Loucy (cell line): Measurements from ENCODE around the gene AMPD3.
A peak's percentile ranks its signal among the peaks of the same experiment; 100 is the strongest.

Experiments
- H2AFZ ChIP-seq: fragments of 200-600 bp; sonication (generic); 2 replicates; pipeline ENCODE4 v1.6.0; 2016; ENCODE audit warnings: antibody characterized with exemption, mild to moderate bottlenecking, low read length, moderate library complexity
- H3F3A ChIP-seq: fragments of 200-600 bp; 2 replicates; pipeline ENCODE4 v1.6.0; 2016; ENCODE audit warnings: antibody characterized with exemption, low read depth, mild to moderate bottlenecking
- H3K27me3 ChIP-seq: fragments of 200-600 bp; sonication (generic); 2 replicates; pipeline ENCODE4 v1.6.1; 2014; ENCODE audit warnings: low read length, mild to moderate bottlenecking; ENCODE audit not compliant: insufficient read depth, poor library complexity, severe bottlenecking
- H3K36me3 ChIP-seq: fragments of 200-600 bp; sonication (generic); 2 replicates; pipeline ENCODE4 v1.6.1; 2016; ENCODE audit warnings: low read length; ENCODE audit not compliant: insufficient read depth
- H3K4me1 ChIP-seq: fragments of 200-600 bp; sonication (generic); 2 replicates; pipeline ENCODE4 v1.5.1; 2014; ENCODE audit warnings: low read length, mild to moderate bottlenecking; ENCODE audit not compliant: insufficient read depth, poor library complexity, severe bottlenecking
- H3K4me2 ChIP-seq: fragments of 200-600 bp; sonication (generic); 2 replicates; pipeline ENCODE4 v1.6.0; 2014; ENCODE audit warnings: antibody characterized with exemption, low read length, low read depth, mild to moderate bottlenecking; ENCODE audit not compliant: poor library complexity, severe bottlenecking
- H3K4me3 ChIP-seq: fragments of 200-600 bp; sonication (generic); 2 replicates; pipeline ENCODE4 v1.5.1; 2014; ENCODE audit warnings: low read length, mild to moderate bottlenecking, mixed read lengths; ENCODE audit not compliant: poor library complexity, severe bottlenecking
- H3K79me2 ChIP-seq: fragments of 200-600 bp; sonication (generic); 2 replicates; pipeline ENCODE4 v1.6.1; 2014; ENCODE audit warnings: low read length; ENCODE audit not compliant: insufficient read depth
- H3K9ac ChIP-seq: fragments of 200-600 bp; sonication (generic); 2 replicates; pipeline ENCODE4 v1.6.0; 2014; ENCODE audit warnings: mild to moderate bottlenecking, low read depth, low read length, moderate library complexity; ENCODE audit not compliant: poor library complexity, severe bottlenecking
- H3K9me2 ChIP-seq: fragments of 200-600 bp; sonication (generic); replicated peaks from 2 replicates; pipeline ENCODE4 v1.6.1; 2016; ENCODE audit warnings: low read depth, low read length, mixed read lengths
- H3K9me3 ChIP-seq: fragments of 200-600 bp; sonication (generic); 2 replicates; pipeline ENCODE4 v1.6.1; 2014; ENCODE audit warnings: mild to moderate bottlenecking, antibody characterized with exemption, low read length, low read depth; ENCODE audit not compliant: insufficient read depth
- H4K20me1 ChIP-seq: fragments of 200-600 bp; sonication (generic); 2 replicates; pipeline ENCODE4 v1.6.0; 2014; ENCODE audit warnings: antibody characterized with exemption, low read length, mild to moderate bottlenecking; ENCODE audit not compliant: insufficient read depth, poor library complexity, severe bottlenecking
- CTCF ChIP-seq: fragments of 200-600 bp; sonication (generic); conservative IDR thresholded peaks from 2 replicates; pipeline ENCODE4 v1.5.1; 2014; ENCODE audit warnings: mild to moderate bottlenecking, antibody characterized with exemption, low read length
- EZH2phosphoT487 ChIP-seq: fragments of 200-600 bp; IDR thresholded peaks from 2 replicates; pipeline ENCODE4 v1.6.1; 2018; ENCODE audit warnings: antibody characterized with exemption, mild to moderate bottlenecking, moderate library complexity, borderline replicate concordance

AMPD3 gene

GRCh38 chr11:10477690-10478046, 22.6 kb downstream of the AMPD3 start:
- Histone ChIP-seq H3F3A (no peaks in the 10 kb centered on the region), H3K4me3 (peak overlapping the region; percentile 22), H2AFZ (no peak overlapping the region), H3K79me2 (peaks cover 96% of the 10 kb centered on the region), H3K9me2 (no peaks in the 10 kb centered on the region), H3K27me3 (no peaks in the 10 kb centered on the region), H3K36me3 (peaks cover 88% of the 10 kb centered on the region; the same call in 1 of the 2 replicates), H3K4me1 (peaks cover 25% of the 10 kb centered on the region), H4K20me1 (peaks cover 79% of the 10 kb centered on the region), H3K9me3 (no peaks in the 10 kb centered on the region), H3K9ac (no peak overlapping the region), H3K4me2 (peak overlapping the region; percentile 47)
- no peak for TF ChIP-seq EZH2phosphoT487
- no peak for TF ChIP-seq CTCF

- H3K9me3 ChIP-seq: no peaks in the 10 kb centered on the region
- H3K27me3 ChIP-seq: no peaks in the 10 kb centered on the region
- TF ChIP-seq CTCF (no peak), EZH2phosphoT487 (no peak)
- peaks cover 81% of the 10 kb centered on the region for H4K20me1 ChIP-seq
- H3K79me2 ChIP-seq: peaks cover 96% of the 10 kb centered on the region
- H3F3A ChIP-seq: no peaks in the 10 kb centered on the region
- H3K4me1 ChIP-seq: peaks cover 25% of the 10 kb centered on the region
- peak overlapping the region; percentile 47 for H3K4me2 ChIP-seq
- H3K4me3 ChIP-seq: peak overlapping the region; percentile 22
- H3K36me3 ChIP-seq: peaks cover 92% of the 10 kb centered on the region; the same call in 1 of the 2 replicates
- no peak overlapping the region for H3K9ac ChIP-seq
- H3K9me2 ChIP-seq: no peaks in the 10 kb centered on the region
- no peak overlapping the region for H2AFZ ChIP-seq
Observed at GRCh38 chr11:10478066-10478465, 23.0 kb downstream of the AMPD3 start.

GRCh38 chr11:10478574-10479550, 23.8 kb downstream of the AMPD3 start:
- peaks cover 85% of the 10 kb centered on the region for H4K20me1 ChIP-seq

More at GRCh38 chr11:10478574-10479550, 23.8 kb downstream of the AMPD3 start:
- no peaks in the 10 kb centered on the region for H3K9me2 ChIP-seq
- TF ChIP-seq CTCF: no peak
- TF ChIP-seq EZH2phosphoT487: no peak
- H3K9ac ChIP-seq: no peak overlapping the region
- H3K79me2 ChIP-seq: peaks cover 95% of the 10 kb centered on the region
- H2AFZ ChIP-seq: no peak overlapping the region
- H3F3A ChIP-seq: no peaks in the 10 kb centered on the region
- peaks cover 93% of the 10 kb centered on the region; the same call in 1 of the 2 replicates for H3K36me3 ChIP-seq
- peaks cover 25% of the 10 kb centered on the region for H3K4me1 ChIP-seq
- no peak overlapping the region for H3K4me3 ChIP-seq
- no peaks in the 10 kb centered on the region for H3K27me3 ChIP-seq
- H3K4me2 ChIP-seq: peak overlapping the region; percentile 47
- no peaks in the 10 kb centered on the region for H3K9me3 ChIP-seq
